GM12878 (cell line): ENCODE measurements around the gene CALHM4. TPM values are rescaled to one million over a fixed set of nuclear protein-coding genes. Genes with fewer than 3 reads are reported as not detected.

ENCODE experiments used
- ATAC-seq: fragments of 200-7000 bp; cut with Tn5 transposase; 3 replicates; pipeline ENCODE4 v1.9.1; 2020; ENCODE audit warnings: mild to moderate bottlenecking, moderate library complexity
- BruUV-seq: library from RNA; stranded (reverse); fragments of 400-500 nt; replicated peaks from 2 replicates; lab custom pipeline; 2021; lab: Mats Ljungman, UMichigan
- CTCF ChIA-PET: fragments of 300-600 bp; sonication (Branson Sonifier 250); formaldehyde crosslinking; extraction: SDS; loops from one replicate; lab custom pipeline; 2021; ENCODE audit warnings: inconsistent platforms; lab: Yijun Ruan, JAX
- POLR2A ChIA-PET: fragments of 350-600 bp; formaldehyde crosslinking; extraction: SDS; loops from one replicate; lab custom pipeline; 2021; ENCODE audit warnings: inconsistent platforms; lab: Charles Lee
- RAD21 ChIA-PET: fragments of 300-600 bp; sonication (Branson Sonifier 250); formaldehyde crosslinking; loops from one replicate; lab custom pipeline; 2023; ENCODE audit warnings: antibody characterized with exemption; ENCODE audit not compliant: unreplicated experiment; lab: Charles Lee
- SMC1A ChIA-PET: fragments of 300-600 bp; sonication (Branson Sonifier 250); formaldehyde crosslinking; loops from one replicate; lab custom pipeline; 2023; ENCODE audit not compliant: unreplicated experiment, uncharacterized antibody; lab: Charles Lee
- DNase-seq: peaks from one replicate; pipeline ENCODE4 v3.0.0-alpha.2; 2011; ENCODE audit warnings: low read depth, low spot score
- FAIRE-seq: peaks from 3 replicates; lab custom pipeline; 2011; peaks lifted over from hg19 to GRCh38; lab: Jason Lieb, UNC
- H2AFZ ChIP-seq: 2 replicates; pipeline ENCODE4 v1.6.0; 2011; ENCODE audit warnings: low read depth, low read length, control low read depth; ENCODE audit not compliant: control insufficient read depth
- H3K27ac ChIP-seq: 2 replicates; pipeline ENCODE4 v1.5.1; 2011; ENCODE audit warnings: control low read depth; ENCODE audit not compliant: control insufficient read depth, insufficient read depth
- H3K27me3 ChIP-seq, 2 experiments: replicated peaks in 1 of 2; 2 replicates each; pipeline versions ENCODE4 v1.6.0 to v1.6.1; 2011; ENCODE audit warnings: low read length in 1 of 2; ENCODE audit not compliant: control insufficient read depth in 2 of 2, insufficient read depth in 2 of 2
- H3K36me3 ChIP-seq, 2 experiments: 2 replicates each; pipeline ENCODE4 v1.5.1; 2011; ENCODE audit warnings: low read length in 1 of 2; ENCODE audit not compliant: control insufficient read depth in 2 of 2, insufficient read depth in 2 of 2
- H3K4me1 ChIP-seq: 2 replicates; pipeline ENCODE4 v1.6.1; 2011; ENCODE audit warnings: mild to moderate bottlenecking, low read length, moderate library complexity, mixed read lengths; ENCODE audit not compliant: control insufficient read depth, insufficient read depth
- H3K4me2 ChIP-seq: 2 replicates; pipeline ENCODE4 v1.6.0; 2011; ENCODE audit warnings: control low read depth; ENCODE audit not compliant: control insufficient read depth, insufficient read depth
- H3K4me3 ChIP-seq: fragments of 200-600 bp; sonication (generic); 2 replicates; pipeline ENCODE4 v1.5.1; 2016
- H3K79me2 ChIP-seq: 2 replicates; pipeline ENCODE4 v1.6.0; 2011; ENCODE audit warnings: low read length; ENCODE audit not compliant: control insufficient read depth, insufficient read depth
- H3K9ac ChIP-seq: 2 replicates; pipeline ENCODE4 v1.8.0; 2011; ENCODE audit warnings: low read length, control low read depth, mixed read lengths; ENCODE audit not compliant: control insufficient read depth, insufficient read depth
- H3K9me3 ChIP-seq: replicated peaks from 3 replicates; pipeline ENCODE4 v1.5.1; 2011; ENCODE audit warnings: mild to moderate bottlenecking, low read length; ENCODE audit not compliant: control insufficient read depth, insufficient read depth
- H4K20me1 ChIP-seq: 2 replicates; pipeline ENCODE4 v1.6.0; 2011; ENCODE audit not compliant: control insufficient read depth, insufficient read depth
- CEBPZ ChIP-seq: fragments of 150-350 bp; IDR thresholded peaks from 2 replicates; pipeline ENCODE4 v1.6.1; 2016; ENCODE audit warnings: low read depth, low read length
- CHD2 ChIP-seq: IDR thresholded peaks from 2 replicates; pipeline ENCODE4 v1.6.1; 2011; ENCODE audit warnings: low read depth, low read length, improper control_type of control experiment, borderline replicate concordance
- CHD4 ChIP-seq: fragments of 200-600 bp; sonication (generic); IDR thresholded peaks from 2 replicates; pipeline ENCODE4 v1.6.1; 2016; ENCODE audit warnings: mild to moderate bottlenecking
- E2F4 ChIP-seq: IDR thresholded peaks from 2 replicates; pipeline ENCODE4 v1.6.1; 2012; ENCODE audit warnings: low read depth, low read length, improper control_type of control experiment
- E4F1 ChIP-seq: fragments of 450-650 bp; IDR thresholded peaks from 2 replicates; pipeline ENCODE4 v1.6.1; 2018; ENCODE audit warnings: borderline replicate concordance, mild to moderate bottlenecking; ENCODE audit not compliant: partially characterized antibody
- IKZF2 ChIP-seq, 2 experiments: fragments of 450-650 bp; IDR thresholded peaks; 2 replicates each; pipeline ENCODE4 v1.6.1; 2017; ENCODE audit warnings: mild to moderate bottlenecking in 2 of 2, moderate library complexity in 2 of 2
- JUNB ChIP-seq: IDR thresholded peaks from 2 replicates; pipeline ENCODE4 v1.6.1; 2016; ENCODE audit warnings: antibody characterized with exemption, mild to moderate bottlenecking
- JUND ChIP-seq: IDR thresholded peaks from 2 replicates; pipeline ENCODE4 v1.6.1; 2012; ENCODE audit warnings: low read depth, mild to moderate bottlenecking, low read length, improper control_type of control experiment, moderate library complexity
- PAX5 ChIP-seq: IDR thresholded peaks from 2 replicates; pipeline ENCODE4 v1.6.1; 2011; ENCODE audit warnings: low read depth, low read length, borderline replicate concordance
- PBX3 ChIP-seq: IDR thresholded peaks from 2 replicates; pipeline ENCODE4 v1.6.1; 2011; ENCODE audit warnings: mild to moderate bottlenecking, low read depth, low read length, moderate library complexity; ENCODE audit not compliant: insufficient replicate concordance
- POU2F2 ChIP-seq: IDR thresholded peaks from 3 replicates; pipeline ENCODE4 v1.6.1; 2011; ENCODE audit warnings: low read depth, mild to moderate bottlenecking, low read length, borderline replicate concordance
- RBBP5 ChIP-seq: fragments of 200-600 bp; sonication (generic); conservative IDR thresholded peaks from 2 replicates; pipeline ENCODE4 v1.6.1; 2016
- WGBS: methylation state at CpG from one replicate; pipeline ENCODE4 v1.1.6; 2016; ENCODE audit warnings: low lambda C conversion rate; ENCODE audit not compliant: insufficient replicate concordance, insufficient coverage; ENCODE audit errors: missing lambda C conversion rate; 5-methylcytosine and 5-hydroxymethylcytosine counted together
- in situ Hi-C: fragments of 300-500 bp; cut with MboI; formaldehyde crosslinking; loops from 9 replicates; pipeline ENCODE4 v1.14.3; 2018; ENCODE audit warnings: mixed read lengths
- intact Hi-C: fragments of 100-400 bp; cut with micrococcal nuclease; formaldehyde crosslinking; loops from one replicate; pipeline ENCODE4 v1.14.2; 2022; ENCODE audit not compliant: unreplicated experiment
- polyA plus RNA-seq, 11 experiments: library from polyadenylated mRNA; depleted of rRNA in 4 of 11; unstranded in 6 of 11; stranded (reverse) in 5 of 11; fragments of >200 nt; fragmentation: Nextera tagmentation in 4 of 11; fragmentation: Illumina TruSeq in 1 of 11; extraction: Ambion mirVana in 4 of 11; extraction: Trizol in 1 of 11; gene quantifications; 1 replicate in 1 of 11; 2 replicates in 10 of 11; pipeline versions ENCODE4 v1.2.1 to v1.2.3, GENCODE V29; 2011 to 2016; ENCODE audit warnings: inconsistent platforms in 2 of 11, missing spikeins in 2 of 11, low read depth in 1 of 11
- total RNA-seq, 4 experiments: library from RNA; depleted of rRNA in 3 of 4; stranded (reverse); fragments of >200 nt in 3 of 4; fragmentation: Illumina TruSeq in 1 of 4; extraction: Trizol in 1 of 4; gene quantifications; 2 replicates each; pipeline versions ENCODE4 v1.2.1 to v1.2.3, GENCODE V29; 2013 to 2021

Gene CALHM4
- total and polyA plus RNA-seq, 10 of the 15 experiments (the other 5 are each of a cell fraction or from before 2014, with no cell fraction given) = not detected

- TF ChIP-seq CEBPZ (no peak), IKZF2 (IDR thresholded peaks at IDR 0.05) (no peak), E2F4 (no peak), POU2F2 (no peak), CHD2 (no peak), JUND (no peak)
These were observed 30.7 kb upstream of the CALHM4 start (continued) for GRCh38 chr6:116522896-116523295.

DNA sequence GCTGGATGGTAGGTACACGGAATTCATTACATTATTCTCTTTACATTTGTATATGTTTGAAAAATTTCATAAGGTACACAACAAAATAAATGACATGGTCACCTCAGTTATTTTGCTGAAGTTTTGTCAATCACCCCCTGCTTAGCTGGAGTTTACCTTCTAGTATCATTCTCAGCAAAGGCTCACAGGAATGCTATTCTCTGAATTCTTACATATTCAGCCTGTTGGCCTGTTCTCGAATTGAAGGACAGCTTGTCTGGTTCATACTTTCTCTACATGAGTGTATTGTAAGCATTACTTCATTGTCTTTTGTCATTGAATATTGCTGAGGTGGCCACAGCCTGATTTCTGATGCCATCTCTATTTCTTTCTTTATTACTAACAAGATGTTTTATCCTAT is 29.3 kb upstream of the CALHM4 start:
- CTCF ChIA-PET = interaction anchor here (0.8 to 3.4 kb wide), 4 partner anchors 9 to 257 kb away, joined by 3 to 18 read pairs (median 4); no protein-coding TSS in a partner anchor
- TF ChIP-seq PBX3 (no peak), E4F1 (no peak), CHD4 (no peak), PAX5 (no peak), RBBP5 (no peak), JUNB (no peak)

More for the DNA sequence above, 29.3 kb upstream of the CALHM4 start:
- ChIA-PET RAD21 (no interaction called here), POLR2A (no interaction called here), SMC1A (interaction anchor here (2.9 kb wide), 2 partner anchors 12 to 236 kb away, joined by 9 to 13 read pairs; partner anchors contain the start of gene CALHM5)
- FAIRE-seq (no peak), ATAC-seq (no peak), DNase-seq (no peak)
- H2AFZ ChIP-seq = no peak overlapping the region
- intact Hi-C loops = no loop called here
- in situ Hi-C loops = no loop called here
- H3K36me3 ChIP-seq = no peaks in the 10 kb centered on the region
- H3K27ac ChIP-seq = no peak overlapping the region
- no TSS peak for BruUV-seq
- H3K9ac ChIP-seq = no peak overlapping the region
- H3K4me1 ChIP-seq = no peaks in the 10 kb centered on the region
- H3K9me3 ChIP-seq = no peaks in the 10 kb centered on the region
- 30% methylated on average over 2 of the region's 2 CpGs for WGBS
- H3K4me2 ChIP-seq = no peak overlapping the region
- no peaks in the 10 kb centered on the region; a peak in 1 of 4 replicates for H3K27me3 ChIP-seq
- H3K79me2 ChIP-seq = no peaks in the 10 kb centered on the region
- H4K20me1 ChIP-seq = no peaks in the 10 kb centered on the region
- H3K4me3 ChIP-seq = no peak overlapping the region
